Keratinocyte (primary cell): Measurements from ENCODE around the gene OR2F1.

Experiments
- EZH2 ChIP-seq: IDR thresholded peaks from one replicate; pipeline ENCODE4 v1.6.1; 2012; ENCODE audit warnings: inconsistent platforms, mild to moderate bottlenecking, low read length, moderate library complexity
- TF ChIP-seq, protein P1 (sequence below), 3 experiments: IDR thresholded peaks in 1 of 3; conservative IDR thresholded peaks in 1 of 3; optimal IDR thresholded peaks in 1 of 3; 2 replicates in 2 of 3; 3 replicates in 1 of 3; pipeline versions ENCODE3 to v1.5.1; 2011; ENCODE audit warnings: low read length in 3 of 3, mild to moderate bottlenecking in 3 of 3, moderate library complexity in 2 of 3, control low read depth in 1 of 3, inconsistent platforms in 1 of 3; ENCODE audit not compliant: insufficient read depth in 2 of 3; ENCODE audit errors: extremely low read depth in 1 of 3

DNA sequence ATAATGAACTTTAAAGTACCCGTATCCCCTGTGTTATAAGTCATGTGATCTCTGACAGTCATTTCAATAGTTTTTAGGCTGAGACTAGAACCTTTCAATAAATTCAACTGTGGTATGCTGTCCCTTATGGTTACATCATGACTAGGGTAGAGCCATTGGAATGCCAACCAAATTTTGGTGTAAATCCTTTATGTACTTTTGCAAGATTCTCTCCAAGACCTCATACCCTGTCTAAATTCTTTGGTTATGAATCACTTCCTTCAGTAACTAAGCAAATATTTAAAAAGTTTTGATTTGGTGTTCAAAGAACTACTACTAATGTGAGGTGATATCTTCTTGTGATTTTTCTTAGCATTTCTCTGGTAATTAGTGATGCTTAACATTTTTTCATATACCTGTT, 24.7 kb downstream of the OR2F1 start:
- TF ChIP-seq, protein P1, sequence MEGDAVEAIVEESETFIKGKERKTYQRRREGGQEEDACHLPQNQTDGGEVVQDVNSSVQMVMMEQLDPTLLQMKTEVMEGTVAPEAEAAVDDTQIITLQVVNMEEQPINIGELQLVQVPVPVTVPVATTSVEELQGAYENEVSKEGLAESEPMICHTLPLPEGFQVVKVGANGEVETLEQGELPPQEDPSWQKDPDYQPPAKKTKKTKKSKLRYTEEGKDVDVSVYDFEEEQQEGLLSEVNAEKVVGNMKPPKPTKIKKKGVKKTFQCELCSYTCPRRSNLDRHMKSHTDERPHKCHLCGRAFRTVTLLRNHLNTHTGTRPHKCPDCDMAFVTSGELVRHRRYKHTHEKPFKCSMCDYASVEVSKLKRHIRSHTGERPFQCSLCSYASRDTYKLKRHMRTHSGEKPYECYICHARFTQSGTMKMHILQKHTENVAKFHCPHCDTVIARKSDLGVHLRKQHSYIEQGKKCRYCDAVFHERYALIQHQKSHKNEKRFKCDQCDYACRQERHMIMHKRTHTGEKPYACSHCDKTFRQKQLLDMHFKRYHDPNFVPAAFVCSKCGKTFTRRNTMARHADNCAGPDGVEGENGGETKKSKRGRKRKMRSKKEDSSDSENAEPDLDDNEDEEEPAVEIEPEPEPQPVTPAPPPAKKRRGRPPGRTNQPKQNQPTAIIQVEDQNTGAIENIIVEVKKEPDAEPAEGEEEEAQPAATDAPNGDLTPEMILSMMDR (optimal IDR thresholded peaks at IDR 0.05 in 1 of 3, IDR thresholded peaks at IDR 0.05 in 1 of 3, conservative IDR thresholded peaks at IDR 0.05 in 1 of 3; ENCODE audit: extremely low read depth in 1 of 3, insufficient read depth in 2 of 3, low read length in 3 of 3): no peak
- no peak for TF ChIP-seq EZH2
